ENCODE data around the gene UBR2. TPM values are rescaled to one million over a fixed set of nuclear protein-coding genes. Genes with fewer than 3 reads are reported as not detected.

UBR2 gene
- total RNA-seq, 2 donors from 2014 or later, result 21.6 to 22.5 TPM

- Mint-ChIP-seq H3K36me3 (ENCODE audit: low read depth) (peaks cover 54% of the 10 kb centered on the region), H3K4me1 (peaks cover 11% of the 10 kb centered on the region), H3K4me3 (no peak overlapping the region), H3K27me3 (ENCODE audit: insufficient read depth) (no peaks in the 10 kb centered on the region), H3K27ac (no peak overlapping the region), H3K9me3 (peaks cover 11% of the 10 kb centered on the region)
- H3K36me3 ChIP-seq (ENCODE audit: control insufficient read depth, insufficient read depth, low read length), result peaks cover 60% of the 10 kb centered on the region
- no peak overlapping the region for H3K4me3 ChIP-seq (ENCODE audit: low read length)
- H3K27ac ChIP-seq (ENCODE audit: low read depth, low read length), result no peak overlapping the region
- no peak overlapping the region for H3K9ac ChIP-seq (ENCODE audit: extremely low read depth, low read length, poor library complexity, severe bottlenecking)
- WGBS, 2 experiments (ENCODE audit: insufficient coverage in 1 of 2, insufficient read length in 1 of 2), result 79 to 97% methylated on average over 4 to 5 of the region's 5 CpGs
- peaks cover 2% of the 10 kb centered on the region for H3K4me1 ChIP-seq (ENCODE audit: control insufficient read depth, insufficient read depth, low read length)
- no peak for TF ChIP-seq CTCF (conservative IDR thresholded peaks at IDR 0.05)
- no peaks in the 10 kb centered on the region for H3K27me3 ChIP-seq (ENCODE audit: control insufficient read depth, insufficient read depth, low read length, poor library complexity, severe bottlenecking)
- H3K9me3 ChIP-seq (ENCODE audit: control insufficient read depth, low read length), result peaks cover 21% of the 10 kb centered on the region
- no peak for DNase-seq
Measured at GRCh38 chr6:42629845-42630244, 66.0 kb downstream of the UBR2 start.

- Histone ChIP-seq H3K36me3 (ENCODE audit: control insufficient read depth, insufficient read depth, low read length) (peaks cover 74% of the 10 kb centered on the region), H3K9me3 (ENCODE audit: control insufficient read depth, low read length) (no peaks in the 10 kb centered on the region), H3K4me3 (ENCODE audit: low read length) (no peak overlapping the region), H3K27ac (ENCODE audit: low read depth, low read length) (no peak overlapping the region), H3K9ac (ENCODE audit: extremely low read depth, low read length, poor library complexity, severe bottlenecking) (no peak overlapping the region), H3K27me3 (ENCODE audit: control insufficient read depth, insufficient read depth, low read length, poor library complexity, severe bottlenecking) (no peaks in the 10 kb centered on the region), H3K4me1 (ENCODE audit: control insufficient read depth, insufficient read depth, low read length) (no peaks in the 10 kb centered on the region)
- Mint-ChIP-seq H3K27ac (no peak overlapping the region), H3K36me3 (ENCODE audit: low read depth) (peaks cover 47% of the 10 kb centered on the region), H3K9me3 (no peaks in the 10 kb centered on the region), H3K27me3 (ENCODE audit: insufficient read depth) (no peaks in the 10 kb centered on the region), H3K4me1 (no peaks in the 10 kb centered on the region), H3K4me3 (no peak overlapping the region)
- no peak for TF ChIP-seq CTCF (conservative IDR thresholded peaks at IDR 0.05)
- no peak for DNase-seq
- WGBS, 2 experiments (ENCODE audit: insufficient coverage in 1 of 2, insufficient read length in 1 of 2), result 95 to 100% methylated on average over 2 to 3 of the region's 3 CpGs
Measured at GRCh38 chr6:42637681-42638080, 73.9 kb downstream of the UBR2 start.

- no peak overlapping the region for H3K4me3 ChIP-seq (ENCODE audit: low read length)
- H3K27ac ChIP-seq (ENCODE audit: low read depth, low read length), result no peak overlapping the region
- no peaks in the 10 kb centered on the region for H3K9me3 Mint-ChIP-seq
- no peaks in the 10 kb centered on the region for H3K9me3 ChIP-seq (ENCODE audit: control insufficient read depth, low read length)
- no peak overlapping the region for H3K27ac Mint-ChIP-seq
- H3K4me1 ChIP-seq (ENCODE audit: control insufficient read depth, insufficient read depth, low read length), result no peaks in the 10 kb centered on the region
- H3K4me1 Mint-ChIP-seq, result no peaks in the 10 kb centered on the region
- H3K9ac ChIP-seq (ENCODE audit: extremely low read depth, low read length, poor library complexity, severe bottlenecking), result no peak overlapping the region
- WGBS, 2 experiments (ENCODE audit: insufficient coverage in 1 of 2, insufficient read length in 1 of 2), result 95% methylated on average over 3 to 5 of the region's 5 CpGs
- H3K36me3 ChIP-seq (ENCODE audit: control insufficient read depth, insufficient read depth, low read length), result peaks cover 68% of the 10 kb centered on the region
- no peak for DNase-seq
- no peak for TF ChIP-seq CTCF (conservative IDR thresholded peaks at IDR 0.05)
- H3K27me3 ChIP-seq (ENCODE audit: control insufficient read depth, insufficient read depth, low read length, poor library complexity, severe bottlenecking), result no peaks in the 10 kb centered on the region
- no peak overlapping the region for H3K4me3 Mint-ChIP-seq
- no peaks in the 10 kb centered on the region for H3K27me3 Mint-ChIP-seq (ENCODE audit: insufficient read depth)
- peaks cover 39% of the 10 kb centered on the region for H3K36me3 Mint-ChIP-seq (ENCODE audit: low read depth)
Measured at GRCh38 chr6:42642794-42643193, 79.0 kb downstream of the UBR2 start.

All from endodermal cell (in vitro differentiated cells).